ENCODE results near the gene ZNRD2.

Gene ZNRD2

GRCh38 chr11:65593518-65594414 is 23.5 kb downstream of the ZNRD2 start:
- 86% methylated on average over 26 of the region's 26 CpGs for WGBS
- Histone ChIP-seq H3K36me3 (ENCODE audit: insufficient read depth, low read length) (peaks cover 9% of the 10 kb centered on the region), H3K9ac (ENCODE audit: low read depth, low read length) (no peak overlapping the region), H3K27ac (ENCODE audit: low read depth, low read length) (no peak overlapping the region), H3K9me3 (ENCODE audit: insufficient read depth, low read depth, low read length) (no peaks in the 10 kb centered on the region), H3K27me3 (ENCODE audit: insufficient read depth, low read length) (peaks cover 44% of the 10 kb centered on the region), H3K4me3 (ENCODE audit: low read length) (no peak overlapping the region), H3K4me1 (ENCODE audit: insufficient read depth, low read length) (0 out of 2 replicates have a peak, but pooled peaks cover 3% of the 10 kb centered on the region)

- H3K9ac ChIP-seq (ENCODE audit: low read depth, low read length), result no peak overlapping the region
- H3K36me3 ChIP-seq (ENCODE audit: insufficient read depth, low read length), result peaks cover 11% of the 10 kb centered on the region
- H3K9me3 ChIP-seq (ENCODE audit: insufficient read depth, low read depth, low read length), result no peaks in the 10 kb centered on the region
- peaks cover 39% of the 10 kb centered on the region for H3K27me3 ChIP-seq (ENCODE audit: insufficient read depth, low read length)
- no peak overlapping the region for H3K27ac ChIP-seq (ENCODE audit: low read depth, low read length)
- H3K4me1 ChIP-seq (ENCODE audit: insufficient read depth, low read length), result 0 out of 2 replicates have a peak, but pooled peaks cover 3% of the 10 kb centered on the region
- H3K4me3 ChIP-seq (ENCODE audit: low read length), result no peak overlapping the region
- WGBS, result 94% methylated on average over 3 of the region's 3 CpGs
Measured at GRCh38 chr11:65595131-65595530, 24.9 kb downstream of the ZNRD2 start.

- Histone ChIP-seq H3K27ac (ENCODE audit: low read depth, low read length) (no peak within 1 kb of the TSS), H3K9ac (ENCODE audit: low read depth, low read length) (no peak within 1 kb of the TSS), H3K4me3 (ENCODE audit: low read length) (no peak within 1 kb of the TSS), H3K36me3 (ENCODE audit: insufficient read depth, low read length) (peaks cover 11% of the 10 kb centered on the region), H3K9me3 (ENCODE audit: insufficient read depth, low read depth, low read length) (no peaks in the 10 kb centered on the region), H3K27me3 (ENCODE audit: insufficient read depth, low read length) (peaks cover 33% of the 10 kb centered on the region), H3K4me1 (ENCODE audit: insufficient read depth, low read length) (0 out of 2 replicates have a peak, but pooled peaks cover 3% of the 10 kb centered on the region)
- 79% methylated on average over 10 of the region's 12 CpGs for WGBS
Measured at GRCh38 chr11:65595543-65596281, 25.4 kb downstream of the ZNRD2 start, which contains the start of gene KCNK7. TSS of gene KCNK7 (minus strand) at chr11:65595800. CDS start at chr11:65595772, 28 bp downstream.

GRCh38 chr11:65596520-65596919 is 26.2 kb downstream of the ZNRD2 start:
- Histone ChIP-seq H3K9ac (ENCODE audit: low read depth, low read length) (no peak overlapping the region), H3K4me3 (ENCODE audit: low read length) (no peak overlapping the region), H3K9me3 (ENCODE audit: insufficient read depth, low read depth, low read length) (no peaks in the 10 kb centered on the region), H3K27ac (ENCODE audit: low read depth, low read length) (no peak overlapping the region), H3K4me1 (ENCODE audit: insufficient read depth, low read length) (0 out of 2 replicates have a peak, but pooled peaks cover 3% of the 10 kb centered on the region), H3K36me3 (ENCODE audit: insufficient read depth, low read length) (peaks cover 11% of the 10 kb centered on the region), H3K27me3 (ENCODE audit: insufficient read depth, low read length) (peaks cover 25% of the 10 kb centered on the region)
- 81% methylated on average over 6 of the region's 6 CpGs for WGBS

- H3K9me3 ChIP-seq (ENCODE audit: insufficient read depth, low read depth, low read length), result no peaks in the 10 kb centered on the region
- H3K27ac ChIP-seq (ENCODE audit: low read depth, low read length), result no peak overlapping the region
- no peak overlapping the region for H3K9ac ChIP-seq (ENCODE audit: low read depth, low read length)
- 94% methylated on average over 16 of the region's 16 CpGs for WGBS
- no peak overlapping the region for H3K4me3 ChIP-seq (ENCODE audit: low read length)
- no peaks in the 10 kb centered on the region for H3K4me1 ChIP-seq (ENCODE audit: insufficient read depth, low read length)
- peaks cover 11% of the 10 kb centered on the region for H3K36me3 ChIP-seq (ENCODE audit: insufficient read depth, low read length)
- H3K27me3 ChIP-seq (ENCODE audit: insufficient read depth, low read length), result peaks cover 8% of the 10 kb centered on the region
Measured at GRCh38 chr11:65598258-65598699, 28.0 kb downstream of the ZNRD2 start.

GRCh38 chr11:65599216-65599954 is 29.1 kb downstream of the ZNRD2 start:
- Histone ChIP-seq H3K27me3 (ENCODE audit: insufficient read depth, low read length) (no peaks in the 10 kb centered on the region; the same call in 1 of the 2 replicates), H3K9me3 (ENCODE audit: insufficient read depth, low read depth, low read length) (no peaks in the 10 kb centered on the region), H3K27ac (ENCODE audit: low read depth, low read length) (no peak overlapping the region), H3K4me1 (ENCODE audit: insufficient read depth, low read length) (no peaks in the 10 kb centered on the region), H3K4me3 (ENCODE audit: low read length) (no peak overlapping the region), H3K9ac (ENCODE audit: low read depth, low read length) (no peak overlapping the region), H3K36me3 (ENCODE audit: insufficient read depth, low read length) (peaks cover 20% of the 10 kb centered on the region)
- 96% methylated on average over 49 of the region's 49 CpGs for WGBS

GRCh38 chr11:65599955-65600246 is 29.6 kb downstream of the ZNRD2 start:
- Histone ChIP-seq H3K9me3 (ENCODE audit: insufficient read depth, low read depth, low read length) (no peaks in the 10 kb centered on the region), H3K27me3 (ENCODE audit: insufficient read depth, low read length) (no peaks in the 10 kb centered on the region; the same call in 1 of the 2 replicates), H3K9ac (ENCODE audit: low read depth, low read length) (no peak overlapping the region), H3K4me3 (ENCODE audit: low read length) (no peak overlapping the region), H3K27ac (ENCODE audit: low read depth, low read length) (no peak overlapping the region), H3K36me3 (ENCODE audit: insufficient read depth, low read length) (peaks cover 26% of the 10 kb centered on the region), H3K4me1 (ENCODE audit: insufficient read depth, low read length) (no peaks in the 10 kb centered on the region)
- WGBS, result 96% methylated on average over 6 of the region's 6 CpGs

- H3K27ac ChIP-seq (ENCODE audit: low read depth, low read length), result no peak overlapping the region
- no peak overlapping the region for H3K4me3 ChIP-seq (ENCODE audit: low read length)
- H3K9ac ChIP-seq (ENCODE audit: low read depth, low read length), result no peak overlapping the region
- H3K9me3 ChIP-seq (ENCODE audit: insufficient read depth, low read depth, low read length), result no peaks in the 10 kb centered on the region
- no peaks in the 10 kb centered on the region for H3K4me1 ChIP-seq (ENCODE audit: insufficient read depth, low read length)
- peaks cover 26% of the 10 kb centered on the region for H3K36me3 ChIP-seq (ENCODE audit: insufficient read depth, low read length)
- 90% methylated on average over 1 of the region's 1 CpG for WGBS
- no peaks in the 10 kb centered on the region; the same call in 1 of the 2 replicates for H3K27me3 ChIP-seq (ENCODE audit: insufficient read depth, low read length)
Measured at GRCh38 chr11:65604258-65604657, 34.0 kb downstream of the ZNRD2 start.

GRCh38 chr11:65606876-65607613 is 36.8 kb downstream of the ZNRD2 start:
- Histone ChIP-seq H3K9ac (ENCODE audit: low read depth, low read length) (peak overlapping the region; percentile 58; the same call in 1 of the 2 replicates), H3K27me3 (ENCODE audit: insufficient read depth, low read length) (no peaks in the 10 kb centered on the region; the same call in 1 of the 2 replicates), H3K4me1 (ENCODE audit: insufficient read depth, low read length) (no peaks in the 10 kb centered on the region), H3K9me3 (ENCODE audit: insufficient read depth, low read depth, low read length) (no peaks in the 10 kb centered on the region), H3K36me3 (ENCODE audit: insufficient read depth, low read length) (peaks cover 26% of the 10 kb centered on the region), H3K4me3 (ENCODE audit: low read length) (peak overlapping the region; percentile 51), H3K27ac (ENCODE audit: low read depth, low read length) (peak overlapping the region; percentile 63; the same call in 1 of the 2 replicates)
- 3% methylated on average over 67 of the region's 67 CpGs for WGBS

Data from HUES64 (cell line).